H54 (cell line): ENCODE data around the gene RPL19.

ENCODE experiments used
- DNase-seq: peaks from one replicate; pipeline ENCODE4 v3.0.0; 2011; ENCODE audit warnings: low spot score, mixed read lengths; ENCODE audit not compliant: insufficient read length
- FAIRE-seq: peaks from 3 replicates; lab custom pipeline; 2011; peaks lifted over from hg19 to GRCh38; lab: Jason Lieb, UNC
- POLR2A ChIP-seq: IDR thresholded peaks from 2 replicates; pipeline ENCODE4 v1.6.1; 2011; ENCODE audit warnings: low read depth, mild to moderate bottlenecking, low read length

The RPL19 gene

GRCh38 chr17:39183045-39183444, 17.0 kb upstream of the RPL19 start:
- TF ChIP-seq POLR2A, result no peak
- DNase-seq (no peak), FAIRE-seq (no peak)

- FAIRE-seq, result no peak
- no peak for DNase-seq
- no peak for TF ChIP-seq POLR2A
Measured at GRCh38 chr17:39183720-39184119, 16.4 kb upstream of the RPL19 start.

GRCh38 chr17:39186481-39187002, 13.5 kb upstream of the RPL19 start:
- no peak for DNase-seq
- FAIRE-seq, result no peak
- no peak for TF ChIP-seq POLR2A

- no peak for TF ChIP-seq POLR2A
- DNase-seq (no peak), FAIRE-seq (no peak)
Measured at GRCh38 chr17:39187152-39187830, 12.8 kb upstream of the RPL19 start.

GRCh38 chr17:39191750-39192510, 8.2 kb upstream of the RPL19 start:
- DNase-seq, result no peak
- TF ChIP-seq POLR2A, result no peak
- FAIRE-seq, result no peak

GRCh38 chr17:39192901-39193300, 7.2 kb upstream of the RPL19 start:
- FAIRE-seq (no peak), DNase-seq (no peak)
- TF ChIP-seq POLR2A, result no peak

- FAIRE-seq, result no peak
- DNase-seq, result no peak
- no peak for TF ChIP-seq POLR2A
Measured at GRCh38 chr17:39193346-39193745, 6.7 kb upstream of the RPL19 start.

- DNase-seq (no peak), FAIRE-seq (no peak)
Measured at GRCh38 chr17:39194089-39194984, 5.7 kb upstream of the RPL19 start.

GRCh38 chr17:39194985-39195524, 5.0 kb upstream of the RPL19 start:
- no peak for TF ChIP-seq POLR2A
- FAIRE-seq (no peak), DNase-seq (no peak)

More at GRCh38 chr17:39194089-39194984, 5.7 kb upstream of the RPL19 start:
- TF ChIP-seq POLR2A, result no peak

- TF ChIP-seq POLR2A, result no peak
- FAIRE-seq, result no peak
Measured at GRCh38 chr17:39195568-39196160, 4.4 kb upstream of the RPL19 start.

GRCh38 chr17:39196241-39196807, 3.8 kb upstream of the RPL19 start:
- no peak for TF ChIP-seq POLR2A
- no peak for FAIRE-seq
- no peak for DNase-seq

More at GRCh38 chr17:39195568-39196160, 4.4 kb upstream of the RPL19 start:
- no peak for DNase-seq

GRCh38 chr17:39196808-39197291, 3.2 kb upstream of the RPL19 start:
- no peak for FAIRE-seq
- peak; percentile 80 for DNase-seq
- no peak for TF ChIP-seq POLR2A
